Progenitor cell of endocrine pancreas (in vitro differentiated cells): Measurements from ENCODE around the gene AHRR. TPM values are rescaled to one million over a fixed set of nuclear protein-coding genes. Genes with fewer than 3 reads are reported as not detected.

Experiments
- DNase-seq: peaks from one replicate; pipeline ENCODE4 v3.0.0; 2021; ENCODE audit warnings: low spot score; ENCODE audit not compliant: unreplicated experiment
- H3K27ac Mint-ChIP-seq: 2 replicates; pipeline ENCODE4 v1.8.0; 2021; ENCODE audit warnings: mild to moderate bottlenecking, moderate library complexity, mixed read lengths
- H3K27me3 Mint-ChIP-seq: 2 replicates; pipeline ENCODE4 v1.8.0; 2021; ENCODE audit warnings: mixed read lengths
- H3K36me3 Mint-ChIP-seq: 2 replicates; pipeline ENCODE4 v1.8.0; 2022; ENCODE audit warnings: mixed read lengths; ENCODE audit not compliant: insufficient read depth
- H3K4me1 Mint-ChIP-seq: 2 replicates; pipeline ENCODE4 v1.8.0; 2021; ENCODE audit warnings: low read depth, mixed read lengths
- H3K4me3 Mint-ChIP-seq: 2 replicates; pipeline ENCODE4 v1.8.0; 2021; ENCODE audit warnings: low read depth, mild to moderate bottlenecking, moderate library complexity, mixed read lengths
- H3K9me3 Mint-ChIP-seq: 2 replicates; pipeline ENCODE4 v1.8.0; 2021; ENCODE audit warnings: low read depth, mixed read lengths
- CTCF ChIP-seq: fragments of 200-600 bp; sonication (generic); IDR thresholded peaks from one replicate; pipeline ENCODE4 v1.5.0; 2021; ENCODE audit warnings: antibody characterized with exemption, mild to moderate bottlenecking; ENCODE audit not compliant: unreplicated experiment
- total RNA-seq: library from RNA; stranded (reverse); gene quantifications from 2 replicates; pipeline ENCODE4 v1.2.1, GENCODE V29; 2021

AHRR gene
- total RNA-seq, 1 donor from 2014 or later, result 1.3 TPM

- Mint-ChIP-seq H3K4me3 (no peak overlapping the region), H3K27ac (no peak overlapping the region), H3K36me3 (no peaks in the 10 kb centered on the region), H3K27me3 (peaks cover 36% of the 10 kb centered on the region), H3K4me1 (no peaks in the 10 kb centered on the region), H3K9me3 (peaks cover 9% of the 10 kb centered on the region)
- peak; percentile 5 for DNase-seq
- TF ChIP-seq CTCF, result no peak
Measured at GRCh38 chr5:377326-377981, 55.9 kb downstream of the AHRR start.

- Mint-ChIP-seq H3K4me1 (no peaks in the 10 kb centered on the region), H3K9me3 (peaks cover 12% of the 10 kb centered on the region), H3K27me3 (peaks cover 34% of the 10 kb centered on the region), H3K27ac (no peak overlapping the region), H3K4me3 (no peak overlapping the region), H3K36me3 (no peaks in the 10 kb centered on the region)
- TF ChIP-seq CTCF, result no peak
- DNase-seq, result peak; percentile 4
Measured at GRCh38 chr5:378301-378891, 56.9 kb downstream of the AHRR start.

GRCh38 chr5:378976-379742 is 57.6 kb downstream of the AHRR start:
- DNase-seq, result peak; percentile 1
- Mint-ChIP-seq H3K4me1 (no peaks in the 10 kb centered on the region), H3K36me3 (no peaks in the 10 kb centered on the region), H3K9me3 (peaks cover 12% of the 10 kb centered on the region), H3K4me3 (no peak overlapping the region), H3K27me3 (peaks cover 34% of the 10 kb centered on the region), H3K27ac (no peak overlapping the region)
- no peak for TF ChIP-seq CTCF

GRCh38 chr5:380701-381309 is 59.3 kb downstream of the AHRR start:
- H3K4me1 Mint-ChIP-seq, result no peaks in the 10 kb centered on the region
- H3K27me3 Mint-ChIP-seq, result peaks cover 19% of the 10 kb centered on the region
- no peak overlapping the region for H3K4me3 Mint-ChIP-seq
- H3K36me3 Mint-ChIP-seq, result no peaks in the 10 kb centered on the region
- no peak for TF ChIP-seq CTCF
- H3K9me3 Mint-ChIP-seq, result peaks cover 12% of the 10 kb centered on the region
- no peak overlapping the region for H3K27ac Mint-ChIP-seq
- peak; percentile 1 for DNase-seq

GRCh38 chr5:383066-383465 is 61.6 kb downstream of the AHRR start:
- TF ChIP-seq CTCF, result no peak
- DNase-seq, result no peak
- Mint-ChIP-seq H3K4me1 (no peaks in the 10 kb centered on the region), H3K36me3 (no peaks in the 10 kb centered on the region), H3K4me3 (no peak overlapping the region), H3K9me3 (peaks cover 12% of the 10 kb centered on the region), H3K27ac (no peak overlapping the region), H3K27me3 (peaks cover 15% of the 10 kb centered on the region)
